GM21381 (cell line): ENCODE results near the gene ALDOA.
A peak's percentile ranks its signal among the peaks of the same experiment; 100 is the strongest.

Source experiments
- ATAC-seq: cut with Tn5 transposase; IDR thresholded peaks from one replicate; pipeline ENCODE4 v1.9.1; 2021; ENCODE audit warnings: mild to moderate bottlenecking, moderate library complexity; ENCODE audit not compliant: unreplicated experiment

The ALDOA gene

GRCh38 chr16:30068750-30069610, 3.4 kb downstream of the ALDOA start:
- ATAC-seq = no peak

GRCh38 chr16:30069611-30070462, 4.3 kb downstream of the ALDOA start:
- ATAC-seq = no peak

- ATAC-seq = no peak
Measured at GRCh38 chr16:30070490-30070889, 4.9 kb downstream of the ALDOA start.

- peak; percentile 77 for ATAC-seq
Measured at GRCh38 chr16:30075503-30076275, 10.1 kb downstream of the ALDOA start, which contains the start of gene PPP4C. Gene PPP4C (plus strand): TSS chr16:30075994. CDS start chr16:30076378, 384 bp downstream.

GRCh38 chr16:30076276-30076791, 10.8 kb downstream of the ALDOA start:
- ATAC-seq = peak; percentile 30

GRCh38 chr16:30077656-30078055, 12.1 kb downstream of the ALDOA start:
- no peak for ATAC-seq

GRCh38 chr16:30078744-30079143, 13.2 kb downstream of the ALDOA start:
- no peak for ATAC-seq

- ATAC-seq = no peak
Measured at GRCh38 chr16:30079480-30079879, 13.9 kb downstream of the ALDOA start.

- ATAC-seq = no peak
Measured at GRCh38 chr16:30082545-30083090, 17.1 kb downstream of the ALDOA start.

- ATAC-seq = no peak
Measured at GRCh38 chr16:30083216-30084055, 17.9 kb downstream of the ALDOA start.

- ATAC-seq = no peak
Measured at GRCh38 chr16:30084096-30084815, 18.7 kb downstream of the ALDOA start.

GRCh38 chr16:30084816-30085159, 19.2 kb downstream of the ALDOA start:
- no peak for ATAC-seq

- ATAC-seq = no peak
Measured at GRCh38 chr16:30085247-30085646, 19.7 kb downstream of the ALDOA start.

GRCh38 chr16:30085820-30086219, 20.3 kb downstream of the ALDOA start:
- no peak for ATAC-seq

GRCh38 chr16:30086291-30087140, 21.0 kb downstream of the ALDOA start:
- no peak for ATAC-seq

GRCh38 chr16:30087181-30087898, 21.8 kb downstream of the ALDOA start:
- ATAC-seq = no peak

- no peak for ATAC-seq
Measured at GRCh38 chr16:30088237-30088831, 22.8 kb downstream of the ALDOA start.
